Gastrocnemius medialis (tissue), 4 donors: Measurements from ENCODE around the gene UGT2B15. TPM values are rescaled to one million over a fixed set of nuclear protein-coding genes. Genes with fewer than 3 reads are reported as not detected.
"Not testable (repeated sequence)": the region's sequence is repeated elsewhere in the genome, so short reads cannot be mapped to it uniquely, and the experiment has no call there.

Experiments
- ATAC-seq, 2 donors: fragments of 150-250 bp; one replicate each; pipeline ENCODE4 v1.9.1; 2016
- DNase-seq, 2 donors: peaks; one replicate each; pipeline ENCODE4 v3.0.0-alpha.2; 2019
- H3K27ac ChIP-seq, 4 donors: fragments of 200-600 bp; sonication (generic); 1 replicate in 1 of 4; 2 replicates in 3 of 4; pipeline ENCODE4 v1.5.1; 2016 to 2018; ENCODE audit warnings: mild to moderate bottlenecking in 2 of 4, moderate library complexity in 1 of 4
- H3K27me3 ChIP-seq, 3 donors: fragments of 200-600 bp; sonication (generic) in 2 of 3; 1 replicate in 1 of 3; 2 replicates in 2 of 3; pipeline versions ENCODE4 v1.5.1 to v1.6.0; 2016 to 2019; ENCODE audit warnings: mild to moderate bottlenecking in 1 of 3, moderate library complexity in 1 of 3
- H3K36me3 ChIP-seq, 2 donors: fragments of 200-600 bp; sonication (generic) in 1 of 2; one replicate each; pipeline ENCODE4 v1.5.1; 2017 to 2018
- H3K4me1 ChIP-seq, 2 donors: fragments of 200-600 bp; sonication (generic) in 1 of 2; one replicate each; pipeline ENCODE4 v1.5.1; 2016 to 2017; ENCODE audit warnings: mild to moderate bottlenecking in 2 of 2
- H3K4me3 ChIP-seq, 4 donors: fragments of 200-600 bp; sonication (generic) in 3 of 4; 1 replicate in 1 of 4; 2 replicates in 3 of 4; pipeline ENCODE4 v1.5.1; 2016 to 2019; ENCODE audit warnings: mild to moderate bottlenecking in 2 of 4
- H3K9me3 ChIP-seq, 3 donors: fragments of 200-600 bp; sonication (generic) in 2 of 3; 1 replicate in 1 of 3; 2 replicates in 2 of 3; pipeline ENCODE4 v1.5.1; 2016 to 2019
- POLR2A ChIP-seq, 2 donors: fragments of 450-650 bp; IDR thresholded peaks; one replicate each; pipeline ENCODE4 v1.6.1; 2017; ENCODE audit warnings: antibody characterized with exemption in 2 of 2, mild to moderate bottlenecking in 2 of 2, moderate library complexity in 2 of 2
- in situ Hi-C, 4 donors: fragments of 200-750 bp; cut with MboI; loops; one replicate each; pipeline versions ENCODE4 v1.15.0 to v1.8.0; 2017; ENCODE audit warnings: low sequenced_read_pairs in 4 of 4
- intact Hi-C: fragments of 100-400 bp; cut with DNase I; formaldehyde crosslinking; loops from one replicate; pipeline ENCODE4 v1.15.1; 2023; ENCODE audit warnings: low total_unique reads
- total RNA-seq, 4 donors: library from RNA; depleted of rRNA; stranded (reverse); fragments of >200 nt; gene quantifications; one replicate each; pipeline versions ENCODE4 v1.1.0 to v1.2.3, GENCODE V29; 2016
- TF ChIP-seq, protein P1 (sequence below), 5 experiments: fragments of 450-650 bp in 3 of 5; fragments of 200-600 bp in 2 of 5; sonication (generic) in 2 of 5; IDR thresholded peaks in 4 of 5; conservative IDR thresholded peaks in 1 of 5; 1 replicate in 4 of 5; 2 replicates in 1 of 5; pipeline ENCODE4 v1.5.1; 2016 to 2019; ENCODE audit warnings: antibody characterized with exemption in 5 of 5, mild to moderate bottlenecking in 3 of 5, moderate library complexity in 3 of 5

UGT2B15 gene
- under 1 TPM in 2 of 4 donors, not detected in 2; 0.16 to 0.19 TPM for total RNA-seq

DNA sequence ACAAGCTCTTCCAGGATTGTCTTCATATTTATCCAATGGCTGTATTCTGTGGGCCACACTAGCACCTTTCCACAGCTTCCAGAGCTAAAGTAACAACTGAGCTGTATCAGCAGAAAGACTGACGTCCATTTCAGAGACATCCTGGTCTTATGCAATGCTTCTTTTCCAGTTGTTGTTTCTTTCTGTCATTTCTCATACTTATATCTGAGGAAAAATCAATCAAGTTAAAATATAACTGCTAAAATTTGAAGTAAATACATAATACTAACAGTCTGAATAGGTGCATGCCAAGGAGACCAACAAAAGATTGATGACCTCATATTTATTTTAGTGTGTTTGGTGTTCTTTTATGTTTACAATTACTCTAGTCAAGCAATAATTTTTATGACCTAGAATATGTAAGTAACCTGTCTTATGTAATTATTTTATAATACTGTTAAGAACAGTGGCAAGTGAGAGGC is at the start of gene UGT2B15:
Gene UGT2B15 (minus strand): TSS at position 174 of the 461 bp plus-strand sequence. CDS start 34 bp downstream, at position 140.
- H3K27me3 ChIP-seq, ATAC-seq, H3K36me3 ChIP-seq, DNase-seq, H3K4me1 ChIP-seq, intact Hi-C loops, H3K4me3 ChIP-seq, H3K9me3 ChIP-seq, in situ Hi-C loops, H3K27ac ChIP-seq: not testable (repeated sequence)

DNA sequence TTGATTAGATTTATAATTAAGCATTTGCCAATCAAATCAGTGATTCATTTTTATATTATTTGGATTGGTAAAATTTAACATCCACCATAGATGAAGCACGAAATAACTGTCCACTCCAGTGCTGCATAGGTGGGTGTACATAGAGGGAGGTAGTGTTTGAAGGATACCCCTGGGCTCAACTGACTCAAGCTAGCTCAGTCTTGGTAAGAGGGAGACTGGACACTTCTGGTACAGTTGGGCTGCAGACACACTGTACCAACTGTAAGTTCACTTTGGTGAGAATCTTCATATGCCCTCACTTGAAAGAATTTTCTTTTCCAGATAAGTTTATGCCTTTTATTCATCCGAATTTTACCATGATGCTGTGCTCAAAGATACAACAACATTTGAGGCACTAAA is 48.6 kb upstream of the UGT2B15 start:
- intact Hi-C loops (no loop called here), in situ Hi-C loops (no loop called here)
- DNase-seq (no peak), ATAC-seq (no peak)
- Histone ChIP-seq H3K4me3 (no peak overlapping the region), H3K9me3 (no peaks in the 10 kb centered on the region), H3K4me1 (no peaks in the 10 kb centered on the region), H3K27me3 (no peaks in the 10 kb centered on the region), H3K27ac (no peak overlapping the region), H3K36me3 (no peaks in the 10 kb centered on the region)
- no peak for TF ChIP-seq POLR2A (IDR thresholded peaks at IDR 0.05)
- TF ChIP-seq, protein P1, sequence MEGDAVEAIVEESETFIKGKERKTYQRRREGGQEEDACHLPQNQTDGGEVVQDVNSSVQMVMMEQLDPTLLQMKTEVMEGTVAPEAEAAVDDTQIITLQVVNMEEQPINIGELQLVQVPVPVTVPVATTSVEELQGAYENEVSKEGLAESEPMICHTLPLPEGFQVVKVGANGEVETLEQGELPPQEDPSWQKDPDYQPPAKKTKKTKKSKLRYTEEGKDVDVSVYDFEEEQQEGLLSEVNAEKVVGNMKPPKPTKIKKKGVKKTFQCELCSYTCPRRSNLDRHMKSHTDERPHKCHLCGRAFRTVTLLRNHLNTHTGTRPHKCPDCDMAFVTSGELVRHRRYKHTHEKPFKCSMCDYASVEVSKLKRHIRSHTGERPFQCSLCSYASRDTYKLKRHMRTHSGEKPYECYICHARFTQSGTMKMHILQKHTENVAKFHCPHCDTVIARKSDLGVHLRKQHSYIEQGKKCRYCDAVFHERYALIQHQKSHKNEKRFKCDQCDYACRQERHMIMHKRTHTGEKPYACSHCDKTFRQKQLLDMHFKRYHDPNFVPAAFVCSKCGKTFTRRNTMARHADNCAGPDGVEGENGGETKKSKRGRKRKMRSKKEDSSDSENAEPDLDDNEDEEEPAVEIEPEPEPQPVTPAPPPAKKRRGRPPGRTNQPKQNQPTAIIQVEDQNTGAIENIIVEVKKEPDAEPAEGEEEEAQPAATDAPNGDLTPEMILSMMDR (IDR thresholded peaks at IDR 0.05 in 4 of 5, conservative IDR thresholded peaks at IDR 0.05 in 1 of 5), result no peak

DNA sequence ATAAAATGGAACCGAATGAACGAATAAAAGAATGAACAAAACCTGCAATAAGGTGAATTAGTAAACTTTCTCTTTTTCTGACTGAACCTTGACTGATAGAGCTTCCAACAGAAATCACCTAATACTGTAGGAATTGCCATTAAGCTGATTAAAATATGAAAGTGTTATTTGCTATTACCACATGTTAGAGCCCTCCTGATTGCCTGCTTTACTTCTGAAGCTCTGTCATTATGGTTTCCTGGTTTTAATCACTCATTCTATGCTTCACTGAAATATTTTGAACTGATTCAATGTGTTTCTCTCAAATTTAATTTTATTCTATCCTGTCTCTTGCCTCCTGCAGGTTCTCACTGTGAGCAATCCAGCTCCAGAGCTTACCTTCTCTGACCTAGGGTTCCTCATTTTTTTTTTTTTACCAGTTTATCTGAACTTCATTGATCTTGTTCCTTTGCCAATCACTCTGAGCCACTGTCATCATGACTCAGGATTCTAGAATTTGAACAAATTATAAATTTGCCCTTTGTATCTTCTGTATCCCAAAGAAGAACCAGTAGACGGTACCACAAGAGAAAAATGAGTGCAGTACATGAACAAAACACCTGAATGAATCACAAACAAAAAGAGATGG is 48.1 kb upstream of the UGT2B15 start:
- no peaks in the 10 kb centered on the region for H3K27me3 ChIP-seq
- no peak overlapping the region for H3K27ac ChIP-seq
- in situ Hi-C loops (no loop called here), intact Hi-C loops (no loop called here)
- no peaks in the 10 kb centered on the region for H3K9me3 ChIP-seq
- ATAC-seq (no peak), DNase-seq (no peak)
- no peaks in the 10 kb centered on the region for H3K36me3 ChIP-seq
- no peaks in the 10 kb centered on the region for H3K4me1 ChIP-seq
- H3K4me3 ChIP-seq, result no peak overlapping the region
- no peak for TF ChIP-seq POLR2A (IDR thresholded peaks at IDR 0.05)
- TF ChIP-seq, protein P1 (IDR thresholded peaks at IDR 0.05 in 4 of 5, conservative IDR thresholded peaks at IDR 0.05 in 1 of 5), result no peak

DNA sequence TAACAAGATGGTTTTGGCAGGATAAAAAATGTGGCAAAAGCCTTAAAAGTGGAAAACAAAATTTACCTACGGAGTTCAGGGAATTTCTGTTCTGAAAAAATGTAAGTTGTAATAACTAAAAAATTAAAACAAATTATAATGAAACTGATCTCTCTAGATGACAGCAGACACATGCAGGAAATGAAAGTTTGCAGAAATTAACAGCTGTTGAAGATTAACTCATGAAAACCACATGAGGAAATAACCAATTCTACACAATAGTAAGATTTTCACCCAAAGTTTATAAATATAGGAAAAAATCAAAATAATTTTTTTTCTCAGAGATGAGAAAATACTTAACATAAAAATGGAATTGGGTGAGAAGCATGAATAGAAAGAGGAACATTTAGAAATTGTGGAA is 47.5 kb upstream of the UGT2B15 start:
- no peak for ATAC-seq
- intact Hi-C loops, result no loop called here
- no peak for DNase-seq
- Histone ChIP-seq H3K36me3 (no peaks in the 10 kb centered on the region), H3K27me3 (no peaks in the 10 kb centered on the region), H3K9me3 (no peaks in the 10 kb centered on the region), H3K27ac (no peak overlapping the region), H3K4me1 (no peaks in the 10 kb centered on the region), H3K4me3 (no peak overlapping the region)
- in situ Hi-C loops, result no loop called here
- TF ChIP-seq, protein P1 (IDR thresholded peaks at IDR 0.05 in 4 of 5, conservative IDR thresholded peaks at IDR 0.05 in 1 of 5), result no peak
- TF ChIP-seq POLR2A (IDR thresholded peaks at IDR 0.05), result no peak

DNA sequence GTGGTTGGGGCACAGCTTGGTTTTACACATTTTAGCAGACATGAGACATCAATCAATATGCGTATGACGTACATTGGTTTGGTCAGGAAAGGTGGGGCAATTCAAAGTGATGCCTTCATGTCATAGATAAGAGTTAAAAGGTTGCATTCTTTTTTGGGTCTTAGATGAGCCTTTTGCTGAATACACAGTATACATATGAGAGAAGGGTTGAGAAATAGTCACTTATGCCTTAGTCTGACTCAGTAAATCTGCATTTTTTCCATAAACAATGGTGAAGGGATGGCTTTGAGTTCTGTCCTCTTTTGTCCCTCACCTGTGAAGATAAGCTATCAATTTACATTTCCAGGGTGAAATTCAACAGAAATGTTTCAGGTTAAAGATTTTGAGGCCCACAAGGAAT is 43.9 kb upstream of the UGT2B15 start:
- no peaks in the 10 kb centered on the region for H3K9me3 ChIP-seq
- DNase-seq (no peak), ATAC-seq (no peak)
- no peaks in the 10 kb centered on the region for H3K27me3 ChIP-seq
- H3K4me3 ChIP-seq, result no peak overlapping the region
- in situ Hi-C loops, result no loop called here
- H3K27ac ChIP-seq, result no peak overlapping the region
- intact Hi-C loops, result no loop called here
- no peak for TF ChIP-seq POLR2A (IDR thresholded peaks at IDR 0.05)
- TF ChIP-seq, protein P1 (IDR thresholded peaks at IDR 0.05 in 4 of 5, conservative IDR thresholded peaks at IDR 0.05 in 1 of 5), result no peak
- no peaks in the 10 kb centered on the region for H3K36me3 ChIP-seq
- no peaks in the 10 kb centered on the region for H3K4me1 ChIP-seq
